HK-2 (cell line): Measurements from ENCODE around the gene ACAD8.

ENCODE experiments used
- DNase-seq: peaks from one replicate; pipeline ENCODE4 v3.0.0-alpha.2; 2018; ENCODE audit not compliant: unreplicated experiment

Gene ACAD8

DNA sequence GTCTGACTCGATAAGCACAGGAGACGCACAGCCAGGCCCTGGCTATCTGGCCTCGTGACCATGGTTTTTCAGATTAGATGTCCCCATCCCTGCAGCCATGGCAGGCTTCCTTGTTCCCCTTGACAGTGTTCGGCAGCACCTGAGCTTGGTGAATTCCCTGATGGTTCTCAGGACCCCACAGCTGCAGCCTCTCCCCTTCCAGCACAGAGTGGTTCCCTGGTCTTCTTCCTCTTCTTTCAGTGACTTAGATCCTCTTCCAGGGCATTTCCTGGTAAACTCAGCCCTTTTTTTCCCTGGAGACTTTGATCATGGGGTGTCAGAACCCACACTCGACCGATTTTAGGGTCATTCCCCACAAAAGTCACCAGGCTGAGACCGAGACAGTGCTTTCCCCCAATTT, 37.3 kb downstream of the ACAD8 start:
- no peak for DNase-seq

DNA sequence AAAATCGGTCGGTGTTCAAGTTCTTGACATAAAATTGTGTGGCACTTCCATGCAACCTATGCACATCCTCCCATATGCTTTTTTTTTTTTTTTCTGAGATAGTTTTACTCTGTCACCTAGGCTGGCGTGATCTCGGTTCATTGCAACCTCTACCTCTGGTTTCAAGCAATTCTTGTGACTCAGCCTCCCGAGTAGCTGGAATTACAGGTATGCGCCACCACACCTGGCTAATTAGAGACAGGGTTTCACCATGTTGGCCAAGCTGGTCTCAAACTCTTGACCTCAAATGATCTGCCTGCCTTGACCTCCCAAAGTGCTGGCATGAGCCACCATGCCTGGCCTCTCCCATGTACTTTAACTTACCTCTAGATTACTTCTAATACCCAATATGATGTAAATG, 37.8 kb downstream of the ACAD8 start:
- no peak for DNase-seq

DNA sequence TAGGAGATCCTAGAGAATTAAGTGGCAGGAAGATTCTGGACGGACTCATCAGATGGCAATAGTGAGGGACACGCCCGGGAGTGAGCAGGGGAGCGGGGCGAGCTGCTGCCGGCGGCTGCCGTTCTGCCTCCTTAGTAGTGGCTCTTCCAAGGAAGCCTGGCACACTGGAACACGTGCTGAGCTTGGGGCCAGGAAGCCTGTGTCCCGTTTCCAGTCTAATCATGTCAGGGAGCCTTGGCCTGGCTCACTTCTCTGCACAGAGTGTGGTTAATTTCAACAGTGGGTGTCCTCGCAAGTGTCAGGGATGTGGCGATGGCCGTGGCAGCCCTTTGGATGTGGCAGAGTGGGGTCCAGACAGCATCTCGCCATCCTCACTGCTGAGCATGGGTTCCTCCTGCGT, 39.3 kb downstream of the ACAD8 start:
- no peak for DNase-seq

DNA sequence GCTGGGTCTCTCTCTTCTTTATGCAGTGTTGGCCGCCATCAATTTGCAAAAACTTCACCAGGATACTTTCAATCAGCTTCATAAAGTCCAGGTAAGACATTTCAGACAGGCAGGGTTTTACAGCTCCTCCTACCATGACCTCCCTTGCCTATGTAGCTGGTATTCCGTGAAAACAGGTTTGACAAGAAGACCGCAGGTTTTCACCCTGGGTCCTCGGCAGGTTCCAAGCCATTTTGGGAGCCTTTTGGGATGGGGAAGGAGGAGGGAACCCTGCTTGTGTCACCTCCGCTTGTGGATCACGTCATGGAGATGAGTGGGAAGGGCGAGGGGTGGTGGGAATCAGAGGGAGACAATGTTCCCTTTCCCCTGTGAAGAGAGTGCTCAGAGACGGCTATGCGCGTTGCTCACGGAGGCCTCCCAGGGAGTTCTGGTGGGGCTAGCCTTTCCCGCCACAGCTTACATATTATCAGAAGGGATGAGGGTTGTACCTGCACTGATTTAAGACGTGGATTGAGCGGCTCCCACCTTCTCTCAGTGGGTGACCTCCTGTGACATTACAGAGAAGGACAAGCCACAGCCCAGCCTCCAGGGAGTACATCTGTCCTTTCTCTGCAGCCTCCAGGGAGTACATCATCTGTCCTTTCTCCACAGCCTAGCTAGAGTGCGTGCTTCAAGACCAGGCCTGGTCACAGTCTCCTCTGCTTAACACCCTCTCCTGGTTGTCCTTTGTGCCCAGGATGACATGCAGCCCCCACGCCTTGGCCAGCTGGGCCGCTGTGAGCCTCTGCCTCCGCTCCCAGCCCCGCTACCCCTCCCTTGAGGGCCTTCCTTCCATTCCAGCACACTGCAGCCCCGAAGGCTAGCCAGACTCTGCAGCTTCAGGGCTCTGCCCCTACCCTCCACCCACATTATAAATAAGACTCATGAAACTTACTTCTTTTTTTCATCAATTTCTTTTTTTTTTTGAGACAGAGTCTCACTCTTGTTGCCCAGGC, 40.0 kb downstream of the ACAD8 start:
- DNase-seq, result no peak

DNA sequence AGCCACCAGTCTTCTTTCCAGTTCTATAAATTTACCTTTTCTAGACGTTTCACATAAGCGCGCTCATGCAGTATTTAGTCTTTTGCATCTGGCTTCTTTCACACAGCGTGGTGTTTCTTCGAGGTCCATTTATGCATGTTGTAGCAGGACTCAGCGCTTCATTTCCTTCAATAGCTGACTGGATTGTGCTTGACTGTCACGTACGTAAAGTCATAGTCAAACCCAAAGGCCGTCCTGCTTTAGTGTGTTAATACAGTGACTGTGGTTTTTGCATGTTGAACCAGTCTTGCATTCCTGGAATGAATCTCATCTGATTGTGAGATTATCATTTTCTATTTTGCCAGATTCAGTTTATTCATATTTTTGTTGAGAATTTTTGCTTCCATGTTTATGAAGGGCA, 41.3 kb downstream of the ACAD8 start:
- DNase-seq, result no peak

DNA sequence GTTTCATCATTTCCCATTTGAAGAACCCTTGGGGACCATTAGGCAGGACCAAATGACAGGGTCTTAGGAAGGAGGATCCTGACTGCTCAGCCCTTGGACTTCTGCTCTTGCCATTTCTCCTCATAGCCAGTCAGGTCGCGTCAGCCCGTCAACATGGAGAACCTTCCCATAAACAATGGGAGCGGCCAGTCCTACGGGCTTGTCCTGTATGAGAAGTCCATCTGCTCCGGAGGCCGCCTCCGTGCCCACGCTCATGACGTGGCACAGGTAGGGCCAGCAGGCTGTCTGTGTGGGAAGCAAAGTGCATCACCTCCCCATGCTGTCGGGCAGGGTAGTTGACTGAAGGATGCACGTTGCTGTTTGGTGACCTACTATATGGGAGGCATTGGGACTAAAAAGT, 58.9 kb downstream of the ACAD8 start:
- no peak for DNase-seq

DNA sequence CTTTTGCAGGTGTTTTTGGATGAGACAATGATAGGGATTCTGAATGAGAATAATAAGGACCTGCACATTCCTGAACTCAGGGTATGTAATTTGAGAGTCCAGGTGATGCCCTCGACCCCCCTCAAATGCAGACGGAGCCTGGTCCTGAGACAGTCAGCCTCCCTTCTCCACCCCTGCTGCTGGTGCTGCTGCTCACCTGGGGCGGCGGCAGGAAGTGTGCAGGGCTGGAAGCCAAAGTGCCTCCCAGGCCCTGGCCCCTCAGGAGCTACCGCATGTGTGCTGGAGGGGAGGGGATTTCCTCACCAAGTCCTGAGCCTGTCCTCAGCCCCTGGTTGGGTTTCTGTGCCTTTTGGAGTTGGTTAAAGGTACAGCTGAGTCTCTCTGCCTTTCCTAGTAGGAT, 59.4 kb downstream of the ACAD8 start:
- DNase-seq, result no peak

DNA sequence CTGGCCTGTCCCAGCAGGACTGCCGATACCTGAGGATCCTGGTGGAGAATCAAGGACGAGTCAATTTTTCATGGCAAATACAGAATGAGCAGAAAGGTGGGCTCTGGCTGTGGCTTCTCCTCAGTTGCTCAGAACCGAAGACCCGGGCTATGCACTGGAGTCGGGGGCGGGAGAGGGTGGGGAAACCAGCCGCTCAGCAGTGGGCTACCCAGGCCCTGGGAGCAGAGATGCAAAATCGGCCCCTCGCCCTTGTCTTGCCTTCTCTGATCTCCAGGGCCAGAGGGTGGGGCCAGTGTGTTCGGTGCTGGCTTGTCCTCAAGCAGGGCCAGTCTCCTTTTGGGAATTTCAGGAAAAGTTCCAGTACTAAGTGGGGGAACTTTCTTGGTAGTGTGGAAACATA, 60.0 kb downstream of the ACAD8 start:
- no peak for DNase-seq

DNA sequence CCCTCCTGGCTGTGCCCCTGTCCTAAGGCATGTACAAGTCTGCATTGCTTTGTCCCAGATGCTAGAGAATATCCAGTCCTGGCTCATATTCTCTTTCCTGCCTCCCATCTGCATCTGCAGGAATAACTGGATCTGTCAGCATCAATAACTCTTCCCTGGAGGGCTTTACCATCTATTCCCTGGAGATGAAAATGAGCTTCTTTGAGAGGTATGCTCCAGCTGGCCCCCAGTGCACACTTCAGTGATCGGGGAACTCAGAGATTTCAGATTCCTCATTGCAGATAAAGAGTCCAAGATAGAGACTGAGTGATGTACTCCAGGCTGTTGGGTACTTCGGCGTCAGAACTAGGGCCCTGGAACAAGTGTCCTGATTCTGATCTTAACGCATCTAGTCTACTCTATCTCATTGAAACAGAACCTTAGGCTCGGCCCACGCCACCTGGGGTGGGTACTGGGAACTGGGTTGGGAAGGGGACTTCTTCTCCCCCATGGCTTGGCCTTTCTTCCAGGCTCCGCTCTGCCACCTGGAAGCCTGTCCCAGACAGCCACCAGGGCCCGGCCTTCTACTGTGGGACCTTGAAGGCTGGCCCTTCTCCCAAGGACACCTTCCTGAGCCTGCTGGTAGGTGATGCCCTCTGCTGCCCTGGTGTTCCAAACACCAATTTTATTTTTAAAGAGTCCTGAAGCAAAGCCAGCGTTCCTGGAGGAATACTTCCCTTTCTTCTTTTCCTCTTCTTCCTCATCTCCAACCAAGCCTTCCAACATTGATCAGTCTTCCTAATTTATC, 60.6 kb downstream of the ACAD8 start:
- no peak for DNase-seq
